Posterior cingulate gyrus (tissue), 11 donors: Measurements from ENCODE around the gene DGCR8.
"Not testable (repeated sequence)": the region's sequence is repeated elsewhere in the genome, so short reads cannot be mapped to it uniquely, and the experiment has no call there.

ENCODE experiments used
- DNase-seq, 10 donors: peaks; one replicate each; pipeline versions ENCODE4 v3.0.0 to v3.0.0-alpha.2; 2020 to 2021; ENCODE audit warnings: mixed read lengths in 3 of 10
- intact Hi-C: fragments of 100-400 bp; cut with DNase I; formaldehyde crosslinking; loops from one replicate; pipeline ENCODE4 v1.15.1; 2023

Gene DGCR8

GRCh38 chr22:20158391-20159036 lies 78.5 kb downstream of the DGCR8 start:
- intact Hi-C loops = no loop called here
- DNase-seq = no peak

- DNase-seq = no peak
- intact Hi-C loops = no loop called here
Observed at GRCh38 chr22:20159076-20159475, 79.0 kb downstream of the DGCR8 start.

- intact Hi-C loops, DNase-seq: not testable (repeated sequence)
Observed at GRCh38 chr22:20159531-20159930, 79.5 kb downstream of the DGCR8 start.

GRCh38 chr22:20160041-20160440 lies 80.0 kb downstream of the DGCR8 start:
- DNase-seq = no peak

More at GRCh38 chr22:20160041-20160440, 80.0 kb downstream of the DGCR8 start:
- intact Hi-C loops = no loop called here
